ENCODE data around the gene DCLK2.

Gene DCLK2

DNA sequence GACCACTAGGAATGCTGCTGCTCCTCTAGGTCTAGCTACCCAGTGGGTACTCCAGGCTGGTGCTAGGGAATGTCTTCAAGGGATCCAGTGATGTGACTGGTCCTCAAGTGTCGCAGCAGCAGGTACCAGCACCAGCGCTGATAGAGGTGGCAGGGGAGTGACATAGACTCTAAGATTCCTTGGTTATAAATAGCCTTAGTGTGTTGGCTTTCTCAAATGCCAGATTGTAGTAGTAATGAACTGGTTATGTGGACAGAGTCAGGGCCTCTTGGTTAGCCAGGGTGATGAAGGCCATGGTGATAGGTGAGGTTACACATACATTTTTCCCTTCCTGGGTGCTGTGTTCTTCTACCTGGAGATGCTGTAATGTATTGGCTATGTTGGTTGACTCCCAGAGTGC is 38.3 kb downstream of the DCLK2 start:
- DNase-seq (ENCODE audit: low read depth in 2 of 2, low spot score in 1 of 2) = no peak

DNA sequence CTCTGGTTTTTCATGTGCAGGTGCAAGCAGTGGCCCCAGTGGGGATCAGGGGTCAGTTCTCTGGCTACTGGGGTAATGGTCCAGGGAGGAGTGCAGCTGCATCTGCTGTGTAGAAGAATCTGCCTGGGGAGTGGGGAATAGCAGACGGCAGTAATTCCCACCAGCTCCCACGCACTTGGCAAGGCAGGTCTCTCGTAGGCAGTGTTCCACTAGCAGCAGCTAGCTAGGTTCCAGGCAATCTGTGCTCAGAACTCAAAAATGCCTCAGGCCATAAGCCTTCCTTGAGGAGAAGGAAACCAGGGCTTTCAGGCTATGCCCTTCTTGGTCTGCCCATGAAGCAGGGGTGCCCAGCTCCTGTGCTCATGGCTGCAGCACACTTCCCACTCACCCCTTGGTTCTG is 38.8 kb downstream of the DCLK2 start:
- no peak for DNase-seq (ENCODE audit: low read depth in 2 of 2, low spot score in 1 of 2)

DNA sequence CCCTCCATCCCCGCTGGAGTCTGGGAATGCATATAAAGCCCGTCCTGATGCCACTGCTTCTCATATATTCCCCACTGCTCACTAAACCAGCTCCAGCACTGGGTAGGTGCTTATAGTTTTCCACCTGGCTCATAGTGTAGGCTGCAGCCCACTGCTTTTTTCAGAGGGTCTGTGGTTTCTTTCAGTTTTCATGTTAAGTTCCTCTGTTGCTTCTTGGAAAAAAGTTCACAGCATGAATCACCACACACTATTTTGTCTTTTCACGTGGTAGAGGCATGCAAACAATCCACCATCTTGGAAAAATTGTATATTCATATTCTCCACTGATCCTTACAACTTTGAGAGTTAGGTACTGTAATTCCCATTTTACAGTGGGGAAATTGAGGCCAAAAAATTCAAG is 39.4 kb downstream of the DCLK2 start:
- DNase-seq (ENCODE audit: low read depth in 2 of 2, low spot score in 1 of 2) = no peak

DNA sequence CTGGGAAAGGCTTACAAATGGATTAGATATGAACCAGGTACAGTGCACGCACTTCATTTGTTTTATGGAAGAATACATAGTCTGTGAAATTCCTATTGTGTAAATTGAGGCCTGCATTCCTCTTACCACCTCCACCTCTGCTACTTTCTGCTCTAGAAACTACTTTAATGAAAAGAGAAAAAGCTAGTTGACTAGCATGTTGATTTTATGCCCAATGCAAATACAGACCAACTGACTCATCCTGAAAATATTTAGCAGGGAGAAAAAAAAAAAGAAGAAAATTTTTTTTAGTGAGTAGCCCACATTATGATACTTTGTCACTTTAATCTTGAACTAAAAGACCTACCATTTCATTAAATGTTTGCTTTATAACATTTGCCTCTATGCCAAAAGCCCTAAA is 41.2 kb downstream of the DCLK2 start:
- DNase-seq (ENCODE audit: low read depth in 2 of 2, low spot score in 1 of 2) = no peak

DNA sequence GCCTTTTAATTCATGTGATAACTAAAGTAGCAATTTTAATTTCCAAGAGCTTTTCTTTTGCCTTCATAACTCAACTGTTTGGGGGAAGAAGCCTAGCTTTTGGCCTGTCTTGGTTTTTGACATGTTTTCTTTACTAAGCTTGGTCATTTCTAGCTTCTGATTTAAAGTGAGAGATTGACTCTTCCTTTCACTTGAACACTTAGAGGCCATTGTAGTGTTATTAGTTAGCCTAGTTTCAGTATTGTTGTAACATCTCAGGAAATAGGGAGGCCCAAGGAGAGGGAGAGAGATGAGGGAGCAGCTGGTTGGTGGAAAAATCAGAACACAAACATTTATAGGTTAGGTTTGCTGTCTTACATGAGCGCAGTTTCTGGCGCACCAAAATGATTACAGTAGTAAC is 44.8 kb downstream of the DCLK2 start:
- no peak for DNase-seq (ENCODE audit: low read depth in 2 of 2, low spot score in 1 of 2)

DNA sequence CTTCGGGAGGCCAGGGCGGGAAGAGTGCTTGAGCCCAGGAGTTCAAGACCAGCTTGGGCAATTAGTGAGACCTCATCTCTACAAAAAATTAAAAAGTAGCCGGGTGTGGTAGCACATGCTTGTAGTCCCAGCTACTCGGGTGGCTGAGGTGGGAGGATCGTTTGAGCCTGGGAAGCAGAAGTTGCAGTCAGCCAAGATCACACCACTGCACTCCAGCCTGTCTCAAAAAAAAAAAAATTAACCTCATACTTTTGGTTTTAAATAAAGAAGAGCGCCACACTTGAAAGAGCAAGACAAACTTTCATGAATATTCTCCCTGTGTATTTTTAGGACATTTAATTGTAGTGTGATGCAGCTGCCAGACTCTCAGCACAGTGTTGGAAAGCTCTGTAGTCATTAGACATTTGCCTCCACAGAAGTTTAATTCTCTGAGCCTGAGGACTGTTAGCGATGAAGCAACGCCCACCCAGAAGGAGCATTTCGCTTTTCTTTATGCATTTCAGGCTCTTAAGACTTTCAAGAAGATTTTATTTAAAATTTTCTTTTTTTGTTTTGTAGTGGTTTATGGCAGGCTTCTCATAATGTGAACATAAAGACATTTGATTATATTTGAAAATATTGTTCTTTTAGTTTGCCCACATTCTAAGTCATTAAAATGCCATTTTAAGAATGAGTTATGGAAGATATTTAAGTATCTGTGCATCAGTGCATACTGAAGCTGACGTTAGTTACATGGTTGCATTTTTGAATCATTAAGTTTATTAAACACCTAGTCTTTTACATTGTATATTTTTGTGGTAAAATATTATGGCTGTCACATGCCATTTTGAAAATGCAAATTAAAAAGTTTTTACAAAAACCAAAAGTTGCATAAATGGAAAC is 45.8 kb downstream of the DCLK2 start:
- no peak for DNase-seq (ENCODE audit: low read depth in 2 of 2, low spot score in 1 of 2)

DNA sequence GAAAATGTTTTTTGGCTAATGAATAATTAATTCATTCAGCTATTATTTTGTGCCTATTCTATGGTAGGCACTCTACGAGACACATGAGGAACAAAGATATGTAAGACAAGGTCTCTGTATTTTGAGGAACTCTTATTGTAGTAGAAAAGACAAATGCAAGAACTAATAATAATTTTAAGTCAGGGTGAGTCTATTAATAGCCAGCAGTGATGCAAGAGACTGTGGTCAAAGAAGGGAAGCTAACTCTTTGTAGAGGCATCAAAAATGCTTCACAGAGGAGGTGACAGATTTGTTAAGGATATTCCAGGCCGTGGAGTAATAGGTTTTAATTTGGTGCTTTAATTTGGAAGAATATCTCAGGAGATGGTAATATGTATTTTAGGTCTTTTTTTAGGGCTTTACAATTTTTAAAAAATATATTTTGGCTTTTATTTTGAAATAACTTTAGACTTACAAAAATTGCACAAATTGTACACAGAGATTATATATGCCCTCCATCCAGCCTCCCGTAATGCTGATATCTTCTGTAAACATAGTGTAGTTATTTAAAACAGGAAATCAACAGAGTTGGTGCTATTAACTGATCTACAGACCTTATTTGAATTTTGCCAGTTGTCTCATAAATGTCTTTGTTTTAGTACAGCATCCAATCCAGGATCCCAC is 48.1 kb downstream of the DCLK2 start:
- no peak for DNase-seq (ENCODE audit: low read depth in 2 of 2, low spot score in 1 of 2)

DNA sequence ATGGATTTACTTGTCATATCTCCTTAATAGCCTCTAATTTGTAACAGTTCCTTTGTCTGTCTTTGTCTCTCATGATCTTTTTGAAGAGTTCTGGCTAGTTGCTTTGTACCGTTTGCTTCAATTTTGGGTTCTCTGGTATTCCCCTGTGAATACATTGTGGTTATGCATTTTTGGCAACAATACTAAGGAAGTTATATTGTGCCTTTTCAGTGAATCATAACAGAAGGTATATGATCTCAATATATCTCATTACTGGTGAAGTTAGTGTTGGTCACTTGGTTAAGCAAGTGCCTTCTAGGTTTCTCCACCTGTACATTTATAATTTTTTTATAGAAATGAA is 48.6 kb downstream of the DCLK2 start:
- DNase-seq (ENCODE audit: low read depth in 2 of 2, low spot score in 1 of 2) = no peak

DNA sequence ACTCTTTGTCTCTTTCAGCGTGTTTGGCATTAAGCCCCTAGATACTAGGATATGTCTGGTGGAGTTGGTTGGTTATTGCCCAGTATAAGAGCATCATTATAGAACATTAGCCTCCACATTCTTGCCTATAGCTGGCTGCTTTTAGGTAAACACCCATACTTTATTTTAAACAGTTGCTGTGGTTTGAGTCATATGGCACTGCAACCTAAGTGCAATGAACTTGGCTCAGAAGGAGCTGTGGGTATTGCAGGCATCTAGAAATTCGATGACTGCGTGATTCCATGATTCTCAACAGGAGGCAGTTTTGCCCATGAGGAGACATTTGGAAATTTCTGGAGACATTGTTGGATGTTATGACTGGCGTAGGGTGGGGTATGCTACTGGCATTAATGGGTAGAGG is 49.5 kb downstream of the DCLK2 start:
- DNase-seq (ENCODE audit: low read depth in 2 of 2, low spot score in 1 of 2) = no peak

DNA sequence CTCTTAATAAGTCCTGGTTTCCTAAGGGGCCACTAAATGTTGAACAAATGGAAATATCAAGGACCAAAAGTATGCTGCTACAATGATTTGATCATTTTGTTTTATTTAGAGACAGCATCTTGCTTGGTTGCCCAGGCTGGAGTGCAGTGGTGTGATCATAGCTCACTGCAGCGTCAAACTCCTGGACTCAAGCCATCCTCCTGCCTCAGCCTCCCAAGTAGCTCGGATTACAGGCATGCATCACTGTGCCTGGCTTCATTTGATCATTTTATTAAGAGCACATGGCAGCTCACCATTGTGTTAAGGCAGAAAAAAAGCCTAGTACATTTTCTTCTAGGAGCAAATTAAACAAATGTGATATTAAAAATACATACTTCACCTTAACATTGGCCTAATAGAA is 52.7 kb downstream of the DCLK2 start:
- no peak for DNase-seq (ENCODE audit: low read depth in 2 of 2, low spot score in 1 of 2)

DNA sequence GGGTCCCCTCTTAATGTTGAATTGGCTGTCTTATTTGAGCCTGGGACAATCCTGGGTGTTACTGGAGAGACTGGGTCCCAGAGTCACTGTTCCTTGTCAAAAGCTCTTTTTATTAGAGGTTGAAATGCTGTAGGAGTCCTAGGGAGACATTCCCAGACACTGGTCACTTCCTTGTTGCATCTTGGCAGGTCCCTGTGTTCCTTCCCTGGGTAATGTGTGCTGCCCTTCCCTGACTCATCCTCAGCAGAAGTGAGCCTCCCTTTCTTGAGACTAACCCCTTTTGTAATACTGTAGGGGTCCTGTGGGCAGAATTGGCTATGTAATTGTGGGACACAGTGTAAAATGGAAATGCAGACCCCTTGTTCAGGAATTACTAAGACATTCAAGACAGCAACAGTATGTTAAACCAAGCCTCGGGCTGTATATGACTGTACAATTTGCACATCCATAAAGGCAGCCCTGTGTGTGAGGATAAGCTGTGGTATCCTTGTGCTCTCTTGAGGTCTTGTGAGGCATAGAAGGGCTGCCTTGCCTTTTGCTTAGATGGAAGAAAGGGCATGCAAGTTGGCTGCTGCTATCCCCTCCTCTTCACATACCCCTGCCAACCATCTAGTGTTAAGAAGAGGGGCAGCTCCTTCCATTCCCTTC is 53.5 kb downstream of the DCLK2 start:
- no peak for DNase-seq (ENCODE audit: low read depth in 2 of 2, low spot score in 1 of 2)

DNA sequence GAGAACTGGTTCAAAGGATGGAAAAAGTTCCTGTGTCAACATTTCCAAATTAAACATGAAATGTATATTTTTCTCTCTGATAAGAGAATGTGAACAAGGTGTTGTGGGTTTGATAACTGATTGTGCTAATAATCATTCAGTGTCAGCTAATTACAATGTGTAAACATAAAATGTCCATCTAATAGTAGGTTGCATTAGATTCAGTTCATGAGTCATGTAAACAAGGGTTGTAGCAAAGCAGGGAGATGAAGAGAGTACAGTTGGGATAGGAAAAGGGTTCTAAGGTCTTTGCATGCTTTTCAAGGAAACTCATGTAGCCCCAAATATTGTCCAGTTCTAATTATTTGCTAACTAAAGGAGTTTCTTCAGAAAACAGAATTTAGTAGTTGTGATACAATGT is 55.4 kb downstream of the DCLK2 start:
- no peak for DNase-seq (ENCODE audit: low read depth in 2 of 2, low spot score in 1 of 2)

DNA sequence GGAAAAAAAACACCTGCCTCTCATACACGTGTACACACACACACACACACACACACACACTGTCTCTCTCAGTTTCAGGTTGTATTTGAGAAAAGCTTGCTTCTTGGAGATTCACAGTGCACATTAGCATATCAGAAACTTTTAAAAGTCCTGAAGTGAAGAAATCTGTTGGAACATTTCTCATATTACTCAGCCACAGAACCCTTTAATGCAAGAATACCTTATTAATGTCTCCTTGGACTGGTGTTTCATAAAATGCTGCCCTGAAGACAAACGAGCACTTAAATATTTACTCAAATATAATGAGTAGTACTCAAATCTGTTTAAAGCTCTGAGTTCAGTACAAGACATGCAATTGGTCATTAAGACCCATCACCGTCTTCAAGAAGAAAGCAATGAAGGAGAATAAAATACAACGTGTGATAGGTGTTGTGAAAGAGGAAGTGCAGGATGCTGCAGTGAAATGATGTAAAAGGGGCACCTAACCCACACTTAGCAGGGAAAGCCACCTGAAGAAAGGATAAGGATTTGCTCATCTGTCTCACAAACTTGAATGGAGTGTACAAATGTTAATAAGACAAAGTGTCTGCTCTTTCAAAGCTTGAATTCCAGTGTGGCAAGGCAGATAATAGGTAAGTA is 57.0 kb downstream of the DCLK2 start:
- no peak for DNase-seq (ENCODE audit: low read depth in 2 of 2, low spot score in 1 of 2)

DNA sequence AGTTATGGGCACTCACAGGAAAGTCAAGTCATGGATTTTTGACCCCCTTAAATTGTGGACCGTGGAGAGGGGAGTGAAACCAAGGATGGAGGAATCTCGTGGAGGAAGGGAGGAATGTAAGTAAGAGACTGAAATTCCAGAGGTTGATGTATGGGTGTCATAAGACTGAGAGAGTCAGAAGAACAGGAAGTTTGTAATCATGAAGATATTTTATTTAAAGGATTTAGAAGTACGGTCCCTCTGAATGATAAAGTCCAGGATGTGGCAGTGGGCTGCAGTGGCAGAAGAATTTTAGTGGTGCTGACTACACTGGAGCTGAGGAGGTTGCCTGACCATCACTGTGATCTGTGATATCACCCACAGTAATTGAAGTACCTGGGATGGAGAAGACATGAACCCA is 57.8 kb downstream of the DCLK2 start:
- DNase-seq (ENCODE audit: low read depth in 2 of 2, low spot score in 1 of 2) = no peak

DNA sequence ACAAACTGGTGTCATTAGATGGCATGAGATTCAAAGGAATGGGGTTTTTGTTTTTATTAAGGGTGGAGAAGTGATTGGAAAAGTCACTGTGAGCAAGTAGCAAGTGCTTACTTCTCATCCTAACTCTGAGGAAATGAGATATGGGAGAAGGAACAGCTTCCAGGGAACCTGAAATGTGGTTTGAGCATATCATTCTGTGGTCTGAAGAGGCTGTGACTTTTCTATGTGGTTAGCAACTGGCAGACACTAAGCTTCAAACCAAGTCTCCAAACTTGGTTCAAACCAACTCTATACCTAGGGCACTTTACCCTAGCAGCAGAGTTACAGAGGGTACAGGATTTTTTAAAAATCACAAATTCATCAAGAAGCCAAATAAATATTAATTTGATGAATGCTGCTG is 58.2 kb downstream of the DCLK2 start:
- DNase-seq (ENCODE audit: low read depth in 2 of 2, low spot score in 1 of 2) = no peak

DNA sequence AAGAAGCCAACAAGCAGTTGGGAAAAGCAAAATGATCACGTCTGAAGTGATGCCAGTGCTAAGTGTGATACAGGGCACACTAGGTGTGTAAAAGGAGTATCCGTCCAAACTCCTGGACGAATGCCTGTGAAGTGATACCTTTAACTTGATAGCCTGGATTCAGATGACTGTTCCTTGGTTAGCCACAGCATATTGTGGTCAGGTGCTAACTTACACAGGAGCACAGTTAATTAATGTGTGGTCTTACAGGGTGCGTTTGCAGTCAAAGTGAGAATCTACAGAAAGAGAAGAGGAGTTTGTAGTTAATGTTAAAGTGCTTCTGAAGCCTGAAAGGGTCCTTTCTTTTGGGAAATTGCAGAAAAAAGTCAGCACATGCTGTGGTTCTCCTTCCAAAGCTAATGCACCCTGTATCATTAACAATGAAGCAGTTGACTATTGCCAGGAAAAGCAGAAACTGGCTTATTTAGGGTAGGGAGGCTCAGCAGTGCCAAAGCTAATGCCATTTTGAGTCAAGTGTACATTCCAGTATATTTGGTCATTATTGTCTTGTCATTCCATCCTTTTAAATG is 61.1 kb downstream of the DCLK2 start:
- no peak for DNase-seq (ENCODE audit: low read depth in 2 of 2, low spot score in 1 of 2)

DNA sequence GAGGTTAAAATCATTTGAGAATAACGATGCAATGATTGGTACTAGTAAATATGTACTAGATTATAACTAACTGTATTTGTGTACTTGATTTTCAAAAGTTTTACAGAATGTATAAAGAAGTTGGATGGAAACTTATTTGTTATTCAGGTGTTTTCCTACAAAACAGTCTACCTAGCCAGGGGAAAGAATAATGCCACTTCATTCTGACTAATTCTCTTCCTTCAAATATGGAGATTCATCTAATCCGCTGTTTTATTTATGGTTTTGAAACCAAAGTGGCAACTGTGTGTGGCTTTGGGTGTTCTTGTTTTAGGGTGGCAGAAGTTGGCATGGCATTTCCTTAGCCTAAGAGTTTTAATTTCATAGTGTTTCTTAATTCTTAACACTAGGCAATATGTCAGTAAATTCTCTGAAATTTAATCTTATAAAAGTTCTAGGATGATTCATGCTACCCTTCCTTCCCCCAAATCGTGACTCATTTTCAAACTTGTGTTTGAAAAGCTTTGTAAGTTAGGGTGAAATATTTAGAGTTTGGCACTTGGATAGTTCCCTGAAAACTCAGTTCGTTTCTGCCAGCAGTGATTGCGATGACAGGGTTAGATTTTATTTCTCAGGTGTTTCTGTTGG is 62.6 kb downstream of the DCLK2 start:
- no peak for DNase-seq (ENCODE audit: low read depth in 2 of 2, low spot score in 1 of 2)

DNA sequence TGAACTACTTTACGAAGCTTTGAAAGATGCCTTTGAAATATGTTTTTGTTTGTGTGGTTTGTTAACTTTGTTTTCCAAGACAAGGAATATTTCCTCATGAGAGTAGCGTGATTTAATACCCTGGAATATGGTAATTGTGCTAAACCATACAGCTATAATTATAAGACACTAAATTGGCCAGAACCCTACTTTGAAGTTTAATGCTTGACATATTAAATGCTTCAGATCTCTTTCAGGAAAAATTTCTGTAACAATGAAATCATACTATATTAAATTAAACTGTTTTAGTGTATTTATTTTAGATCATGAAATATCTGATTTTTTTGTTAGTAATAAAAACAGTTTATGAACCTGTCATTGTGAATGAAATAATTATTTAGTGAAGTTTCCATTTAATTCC is 63.5 kb downstream of the DCLK2 start:
- DNase-seq (ENCODE audit: low read depth in 2 of 2, low spot score in 1 of 2) = no peak

DNA sequence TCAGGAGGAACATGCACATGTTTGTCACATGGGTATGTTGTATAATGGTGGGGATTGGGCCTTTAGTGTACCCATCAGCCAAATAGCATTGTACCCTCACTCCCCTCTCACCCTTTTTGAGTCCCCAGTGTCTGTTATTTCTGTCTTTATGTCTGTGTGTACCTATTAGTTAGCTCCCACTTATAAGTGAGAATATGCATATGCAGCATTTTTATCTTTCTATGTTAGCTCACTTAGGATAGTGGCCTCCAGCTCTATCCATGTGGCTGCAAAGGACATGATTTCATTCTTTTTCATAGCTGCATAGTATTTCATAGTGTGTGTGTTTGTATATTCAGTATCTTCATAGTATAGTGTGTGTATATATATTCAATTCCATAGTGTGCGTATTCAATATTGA is 64.6 kb downstream of the DCLK2 start:
- DNase-seq (ENCODE audit: low read depth in 2 of 2, low spot score in 1 of 2) = no peak

DNA sequence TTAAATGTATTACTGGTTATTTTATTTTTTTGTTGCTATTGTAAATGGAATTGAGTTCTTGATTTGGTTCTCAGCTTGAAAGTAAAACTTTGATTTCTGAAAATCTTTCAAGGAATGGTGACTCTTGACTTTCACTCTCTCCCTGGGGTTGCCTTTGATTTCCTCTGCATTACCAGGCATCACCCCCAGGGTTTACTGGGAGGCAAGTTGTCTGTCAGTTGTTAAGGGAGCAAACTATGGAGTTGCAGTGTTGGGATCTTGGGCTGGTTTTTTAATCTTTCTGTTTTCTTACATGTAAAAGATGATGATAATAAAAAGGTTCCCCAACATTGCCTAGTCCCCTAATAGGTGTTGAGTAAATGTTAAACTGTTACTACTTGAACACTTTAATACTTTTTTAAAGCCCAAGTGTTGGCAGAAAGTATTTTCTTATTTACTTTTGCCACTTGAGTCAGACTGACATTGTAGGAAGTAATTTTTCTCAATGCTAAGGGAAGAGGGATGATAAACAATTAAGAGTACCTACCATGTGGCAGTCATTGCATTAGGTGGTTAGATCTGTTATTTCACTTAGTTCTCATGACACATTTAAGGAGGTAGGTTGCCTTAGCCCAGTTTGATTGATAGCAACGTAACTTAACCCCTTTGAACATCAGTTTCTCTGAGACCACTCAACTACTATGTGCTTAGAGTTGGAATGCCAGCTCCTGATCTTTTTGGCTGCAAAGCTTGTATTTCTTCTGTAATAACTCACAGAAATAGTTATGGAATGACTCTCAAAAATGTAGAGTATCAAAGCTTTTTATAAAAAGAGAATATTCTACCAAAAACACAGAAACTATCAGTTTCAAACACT is 67.1 kb downstream of the DCLK2 start:
- no peak for DNase-seq (ENCODE audit: low read depth in 2 of 2, low spot score in 1 of 2)

Measured in stimulated activated CD8-positive, alpha-beta memory T cell treated with anti-CD3 and anti-CD28 coated beads, Interleukin-4, amount 100 ng/mL, for 4 hours (primary cell).